Measurements from ENCODE around the gene HSPD1.

DNA sequence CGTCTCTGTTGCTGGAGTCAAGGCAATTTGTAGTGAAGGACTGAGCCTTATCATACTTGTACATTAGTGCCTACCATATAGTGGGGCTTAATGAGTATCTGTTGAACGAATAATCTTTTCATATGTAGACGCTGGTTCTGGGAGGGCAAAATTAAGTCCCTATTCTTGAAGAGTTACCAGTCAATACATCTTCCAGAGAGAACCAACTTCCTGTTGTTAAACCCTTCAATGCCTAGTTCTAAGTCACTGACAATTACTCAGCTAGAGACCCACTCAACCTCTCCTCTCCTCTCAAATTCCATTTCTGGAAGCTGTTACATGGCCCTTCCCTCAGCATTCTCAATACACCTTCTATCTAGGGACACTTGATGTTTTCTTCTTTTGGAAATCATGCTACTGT, 15.1 kb upstream of the HSPD1 start:
- TF ChIP-seq ZNF124 (CRISPR knock-in tag; IDR thresholded peaks at IDR 0.05), result no peak
- TF ChIP-seq, protein P1, sequence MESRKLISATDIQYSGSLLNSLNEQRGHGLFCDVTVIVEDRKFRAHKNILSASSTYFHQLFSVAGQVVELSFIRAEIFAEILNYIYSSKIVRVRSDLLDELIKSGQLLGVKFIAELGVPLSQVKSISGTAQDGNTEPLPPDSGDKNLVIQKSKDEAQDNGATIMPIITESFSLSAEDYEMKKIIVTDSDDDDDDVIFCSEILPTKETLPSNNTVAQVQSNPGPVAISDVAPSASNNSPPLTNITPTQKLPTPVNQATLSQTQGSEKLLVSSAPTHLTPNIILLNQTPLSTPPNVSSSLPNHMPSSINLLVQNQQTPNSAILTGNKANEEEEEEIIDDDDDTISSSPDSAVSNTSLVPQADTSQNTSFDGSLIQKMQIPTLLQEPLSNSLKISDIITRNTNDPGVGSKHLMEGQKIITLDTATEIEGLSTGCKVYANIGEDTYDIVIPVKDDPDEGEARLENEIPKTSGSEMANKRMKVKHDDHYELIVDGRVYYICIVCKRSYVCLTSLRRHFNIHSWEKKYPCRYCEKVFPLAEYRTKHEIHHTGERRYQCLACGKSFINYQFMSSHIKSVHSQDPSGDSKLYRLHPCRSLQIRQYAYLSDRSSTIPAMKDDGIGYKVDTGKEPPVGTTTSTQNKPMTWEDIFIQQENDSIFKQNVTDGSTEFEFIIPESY (CRISPR knock-in tag; IDR thresholded peaks at IDR 0.05), result no peak
- TF ChIP-seq, protein P2, sequence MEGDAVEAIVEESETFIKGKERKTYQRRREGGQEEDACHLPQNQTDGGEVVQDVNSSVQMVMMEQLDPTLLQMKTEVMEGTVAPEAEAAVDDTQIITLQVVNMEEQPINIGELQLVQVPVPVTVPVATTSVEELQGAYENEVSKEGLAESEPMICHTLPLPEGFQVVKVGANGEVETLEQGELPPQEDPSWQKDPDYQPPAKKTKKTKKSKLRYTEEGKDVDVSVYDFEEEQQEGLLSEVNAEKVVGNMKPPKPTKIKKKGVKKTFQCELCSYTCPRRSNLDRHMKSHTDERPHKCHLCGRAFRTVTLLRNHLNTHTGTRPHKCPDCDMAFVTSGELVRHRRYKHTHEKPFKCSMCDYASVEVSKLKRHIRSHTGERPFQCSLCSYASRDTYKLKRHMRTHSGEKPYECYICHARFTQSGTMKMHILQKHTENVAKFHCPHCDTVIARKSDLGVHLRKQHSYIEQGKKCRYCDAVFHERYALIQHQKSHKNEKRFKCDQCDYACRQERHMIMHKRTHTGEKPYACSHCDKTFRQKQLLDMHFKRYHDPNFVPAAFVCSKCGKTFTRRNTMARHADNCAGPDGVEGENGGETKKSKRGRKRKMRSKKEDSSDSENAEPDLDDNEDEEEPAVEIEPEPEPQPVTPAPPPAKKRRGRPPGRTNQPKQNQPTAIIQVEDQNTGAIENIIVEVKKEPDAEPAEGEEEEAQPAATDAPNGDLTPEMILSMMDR (IDR thresholded peaks at IDR 0.05 in 2 of 3, conservative IDR thresholded peaks at IDR 0.05 in 1 of 3; ENCODE audit: insufficient read depth in 2 of 3, low read depth in 1 of 3, low read length in 3 of 3), result no peak

Measured in K562 (cell line).